ENCODE measurements around the gene HORMAD2.

The HORMAD2 gene

GRCh38 chr22:30079952-30080533, at the start of gene HORMAD2:
HORMAD2 (plus strand) TSS chr22:30080464; CDS start chr22:30093953, 13,489 bp downstream.
- peak; percentile 55 for DNase-seq (ENCODE audit: low read depth)

GRCh38 chr22:30031328-30031727, 48.9 kb upstream of the HORMAD2 start:
- DNase-seq (ENCODE audit: low read depth) = no peak

- no peak for DNase-seq (ENCODE audit: low read depth)
Observed at GRCh38 chr22:30031764-30032455, 48.4 kb upstream of the HORMAD2 start.

GRCh38 chr22:30033137-30033536, 47.1 kb upstream of the HORMAD2 start:
- DNase-seq (ENCODE audit: low read depth) = no peak

- no peak for DNase-seq (ENCODE audit: low read depth)
Observed at GRCh38 chr22:30033901-30034300, 46.4 kb upstream of the HORMAD2 start.

- DNase-seq (ENCODE audit: low read depth) = no peak
Observed at GRCh38 chr22:30036656-30037055, 43.6 kb upstream of the HORMAD2 start.

GRCh38 chr22:30038219-30038618, 42.0 kb upstream of the HORMAD2 start:
- DNase-seq (ENCODE audit: low read depth) = peak; percentile 24

- DNase-seq (ENCODE audit: low read depth) = no peak
Observed at GRCh38 chr22:30040499-30041260, 39.6 kb upstream of the HORMAD2 start.

- DNase-seq (ENCODE audit: low read depth) = no peak
Observed at GRCh38 chr22:30041475-30041874, 38.8 kb upstream of the HORMAD2 start.

- DNase-seq (ENCODE audit: low read depth) = no peak
Observed at GRCh38 chr22:30041881-30042280, 38.4 kb upstream of the HORMAD2 start.

- DNase-seq (ENCODE audit: low read depth) = no peak
Observed at GRCh38 chr22:30043161-30043560, 37.1 kb upstream of the HORMAD2 start.

GRCh38 chr22:30044369-30044768, 35.9 kb upstream of the HORMAD2 start:
- DNase-seq (ENCODE audit: low read depth) = peak; percentile 51

- DNase-seq (ENCODE audit: low read depth) = no peak
Observed at GRCh38 chr22:30044881-30045493, 35.3 kb upstream of the HORMAD2 start.

GRCh38 chr22:30045494-30045887, 34.8 kb upstream of the HORMAD2 start:
- no peak for DNase-seq (ENCODE audit: low read depth)

- no peak for DNase-seq (ENCODE audit: low read depth)
Observed at GRCh38 chr22:30045901-30046715, 34.2 kb upstream of the HORMAD2 start.

GRCh38 chr22:30046716-30047363, 33.4 kb upstream of the HORMAD2 start:
- no peak for DNase-seq (ENCODE audit: low read depth)

GRCh38 chr22:30047364-30047738, 32.9 kb upstream of the HORMAD2 start:
- peak; percentile 12 for DNase-seq (ENCODE audit: low read depth)

- no peak for DNase-seq (ENCODE audit: low read depth)
Observed at GRCh38 chr22:30048681-30049080, 31.6 kb upstream of the HORMAD2 start.

GRCh38 chr22:30054067-30054763, 26.0 kb upstream of the HORMAD2 start:
- no peak for DNase-seq (ENCODE audit: low read depth)

GRCh38 chr22:30054764-30055069, 25.5 kb upstream of the HORMAD2 start:
- DNase-seq (ENCODE audit: low read depth) = no peak

- DNase-seq (ENCODE audit: low read depth) = no peak
Observed at GRCh38 chr22:30056015-30056414, 24.2 kb upstream of the HORMAD2 start.

Data from amniotic epithelial cell (primary cell).